Measurements from ENCODE around the gene AP1S1. TPM values are rescaled to one million over a fixed set of nuclear protein-coding genes. Genes with fewer than 3 reads are reported as not detected.

Gene AP1S1
- total RNA-seq, 1 experiment from 2014 or later = 227 TPM

DNA sequence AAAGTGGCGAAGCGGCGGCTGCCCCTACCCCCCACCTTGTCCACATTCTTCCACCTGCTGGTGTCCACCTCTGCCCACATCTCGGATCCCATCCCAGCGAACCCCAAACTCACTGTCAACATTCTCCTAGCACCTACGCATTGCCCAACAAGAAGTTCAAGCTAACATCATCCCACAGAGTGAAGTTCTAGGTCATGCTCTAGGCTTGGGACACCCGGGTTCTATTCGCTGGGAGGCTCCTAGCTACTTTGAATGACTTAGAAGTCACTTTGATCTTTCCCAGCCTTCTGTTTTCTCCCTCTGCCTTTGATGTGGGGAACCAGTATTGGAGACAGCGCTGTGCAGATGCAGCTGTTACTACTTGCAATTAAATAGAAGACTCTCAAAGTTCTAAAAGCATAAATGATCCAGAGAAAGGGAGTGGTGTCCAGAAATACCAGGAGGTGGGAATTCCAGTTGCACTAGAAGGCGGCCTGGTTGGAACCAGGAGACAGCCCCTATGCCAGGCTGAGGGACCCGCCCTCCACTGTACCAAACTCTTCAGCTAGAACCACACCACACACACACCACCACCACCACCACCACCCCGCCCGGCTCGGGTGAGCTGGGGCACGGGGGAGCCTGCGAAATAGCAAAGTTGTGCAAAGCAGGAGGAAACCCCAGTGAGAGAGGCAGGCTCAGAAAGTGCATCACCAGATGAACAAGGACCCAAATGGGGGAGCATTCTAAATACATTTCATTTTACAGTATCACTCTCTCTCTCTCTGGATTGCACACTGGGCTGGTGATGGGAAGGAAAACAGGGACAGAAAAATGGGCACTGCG, 16.6 kb downstream of the AP1S1 start:
- peaks cover 62% of the 10 kb centered on the region for H3K27me3 ChIP-seq (ENCODE audit: insufficient read depth, low read depth)

DNA sequence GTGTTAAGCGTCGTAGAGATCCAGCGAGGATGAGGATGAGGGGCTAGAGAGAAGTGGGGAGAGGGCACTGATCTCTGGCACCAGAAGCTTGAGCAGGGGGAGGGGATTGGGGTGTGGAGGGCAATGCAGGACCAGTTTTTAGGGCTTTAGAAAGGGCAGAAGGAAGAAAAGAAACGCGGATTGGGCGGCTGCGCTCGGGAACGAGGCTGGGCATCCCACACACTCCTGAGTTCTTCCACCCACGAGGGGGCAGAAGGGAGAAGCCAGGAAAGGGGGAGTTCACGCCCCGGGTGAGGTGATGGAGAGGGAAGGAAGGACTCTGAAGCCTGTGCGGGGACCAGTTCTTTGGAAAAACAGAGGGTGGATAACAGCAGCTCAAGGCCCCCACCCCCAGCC, 17.2 kb downstream of the AP1S1 start:
- ChIA-PET POLR2A (ENCODE audit: unreplicated experiment) (interaction anchor here (0.6 kb wide), 1 partner anchor 14 kb away, joined by 8 read pairs; no protein-coding TSS in a partner anchor), CTCF (interaction anchor here (1.3 kb wide), 1 partner anchor 28 kb away, joined by 5 read pairs; no protein-coding TSS in a partner anchor)
- no peaks in the 10 kb centered on the region for H3K79me2 ChIP-seq (ENCODE audit: low read depth)
- peaks cover 15% of the 10 kb centered on the region; the same call in 1 of the 2 replicates for H3F3A ChIP-seq (ENCODE audit: insufficient read depth, low read depth)
- intact Hi-C loops (cut with micrococcal nuclease; ENCODE audit: unreplicated experiment) = no loop called here
- H3K4me2 ChIP-seq = no peak overlapping the region
- no peaks in the 10 kb centered on the region for H3K9me3 ChIP-seq (ENCODE audit: insufficient read depth, low read depth)
- no peak overlapping the region for H3K27ac ChIP-seq
- no peak overlapping the region for H3K4me3 ChIP-seq
- TF ChIP-seq, protein P1, sequence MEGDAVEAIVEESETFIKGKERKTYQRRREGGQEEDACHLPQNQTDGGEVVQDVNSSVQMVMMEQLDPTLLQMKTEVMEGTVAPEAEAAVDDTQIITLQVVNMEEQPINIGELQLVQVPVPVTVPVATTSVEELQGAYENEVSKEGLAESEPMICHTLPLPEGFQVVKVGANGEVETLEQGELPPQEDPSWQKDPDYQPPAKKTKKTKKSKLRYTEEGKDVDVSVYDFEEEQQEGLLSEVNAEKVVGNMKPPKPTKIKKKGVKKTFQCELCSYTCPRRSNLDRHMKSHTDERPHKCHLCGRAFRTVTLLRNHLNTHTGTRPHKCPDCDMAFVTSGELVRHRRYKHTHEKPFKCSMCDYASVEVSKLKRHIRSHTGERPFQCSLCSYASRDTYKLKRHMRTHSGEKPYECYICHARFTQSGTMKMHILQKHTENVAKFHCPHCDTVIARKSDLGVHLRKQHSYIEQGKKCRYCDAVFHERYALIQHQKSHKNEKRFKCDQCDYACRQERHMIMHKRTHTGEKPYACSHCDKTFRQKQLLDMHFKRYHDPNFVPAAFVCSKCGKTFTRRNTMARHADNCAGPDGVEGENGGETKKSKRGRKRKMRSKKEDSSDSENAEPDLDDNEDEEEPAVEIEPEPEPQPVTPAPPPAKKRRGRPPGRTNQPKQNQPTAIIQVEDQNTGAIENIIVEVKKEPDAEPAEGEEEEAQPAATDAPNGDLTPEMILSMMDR (conservative IDR thresholded peaks at IDR 0.05) = no peak
- TF ChIP-seq EZH2 (IDR thresholded peaks at IDR 0.05; ENCODE audit: low read depth) = no peak
- H3K9me2 ChIP-seq (ENCODE audit: insufficient read depth) = no peaks in the 10 kb centered on the region
- H4K20me1 ChIP-seq (ENCODE audit: insufficient read depth) = no peaks in the 10 kb centered on the region
- BruUV-seq (replicated peaks) = no TSS peak
- no peaks in the 10 kb centered on the region for H3K36me3 ChIP-seq (ENCODE audit: low read depth)
- H3K27me3 ChIP-seq (ENCODE audit: insufficient read depth, low read depth) = peaks cover 68% of the 10 kb centered on the region
- no peak overlapping the region for H2AFZ ChIP-seq
- no peak for DNase-seq
- H3K4me1 ChIP-seq (replicated peaks; ENCODE audit: insufficient read depth) = peaks cover 24% of the 10 kb centered on the region

More for the DNA sequence above, 16.6 kb downstream of the AP1S1 start:
- H4K20me1 ChIP-seq (ENCODE audit: insufficient read depth) = no peaks in the 10 kb centered on the region
- no peak overlapping the region for H3K4me3 ChIP-seq
- no peaks in the 10 kb centered on the region for H3K79me2 ChIP-seq (ENCODE audit: low read depth)
- H3F3A ChIP-seq (ENCODE audit: insufficient read depth, low read depth) = peaks cover 15% of the 10 kb centered on the region; the same call in 1 of the 2 replicates
- no peaks in the 10 kb centered on the region for H3K9me2 ChIP-seq (ENCODE audit: insufficient read depth)
- no peak overlapping the region for H3K27ac ChIP-seq
- BruUV-seq (replicated peaks) = no TSS peak
- ChIA-PET POLR2A (ENCODE audit: unreplicated experiment) (no interaction called here), CTCF (interaction anchor here (1.3 kb wide), 1 partner anchor 27 kb away, joined by 5 read pairs; no protein-coding TSS in a partner anchor)
- no peaks in the 10 kb centered on the region for H3K9me3 ChIP-seq (ENCODE audit: insufficient read depth, low read depth)
- DNase-seq = no peak
- H3K4me1 ChIP-seq (replicated peaks; ENCODE audit: insufficient read depth) = peaks cover 26% of the 10 kb centered on the region
- no peak overlapping the region for H2AFZ ChIP-seq
- intact Hi-C loops (cut with micrococcal nuclease; ENCODE audit: unreplicated experiment) = no loop called here
- no peak overlapping the region for H3K4me2 ChIP-seq
- no peaks in the 10 kb centered on the region for H3K36me3 ChIP-seq (ENCODE audit: low read depth)
- TF ChIP-seq, protein P1 (conservative IDR thresholded peaks at IDR 0.05) = no peak
- TF ChIP-seq EZH2 (IDR thresholded peaks at IDR 0.05; ENCODE audit: low read depth) = no peak

DNA sequence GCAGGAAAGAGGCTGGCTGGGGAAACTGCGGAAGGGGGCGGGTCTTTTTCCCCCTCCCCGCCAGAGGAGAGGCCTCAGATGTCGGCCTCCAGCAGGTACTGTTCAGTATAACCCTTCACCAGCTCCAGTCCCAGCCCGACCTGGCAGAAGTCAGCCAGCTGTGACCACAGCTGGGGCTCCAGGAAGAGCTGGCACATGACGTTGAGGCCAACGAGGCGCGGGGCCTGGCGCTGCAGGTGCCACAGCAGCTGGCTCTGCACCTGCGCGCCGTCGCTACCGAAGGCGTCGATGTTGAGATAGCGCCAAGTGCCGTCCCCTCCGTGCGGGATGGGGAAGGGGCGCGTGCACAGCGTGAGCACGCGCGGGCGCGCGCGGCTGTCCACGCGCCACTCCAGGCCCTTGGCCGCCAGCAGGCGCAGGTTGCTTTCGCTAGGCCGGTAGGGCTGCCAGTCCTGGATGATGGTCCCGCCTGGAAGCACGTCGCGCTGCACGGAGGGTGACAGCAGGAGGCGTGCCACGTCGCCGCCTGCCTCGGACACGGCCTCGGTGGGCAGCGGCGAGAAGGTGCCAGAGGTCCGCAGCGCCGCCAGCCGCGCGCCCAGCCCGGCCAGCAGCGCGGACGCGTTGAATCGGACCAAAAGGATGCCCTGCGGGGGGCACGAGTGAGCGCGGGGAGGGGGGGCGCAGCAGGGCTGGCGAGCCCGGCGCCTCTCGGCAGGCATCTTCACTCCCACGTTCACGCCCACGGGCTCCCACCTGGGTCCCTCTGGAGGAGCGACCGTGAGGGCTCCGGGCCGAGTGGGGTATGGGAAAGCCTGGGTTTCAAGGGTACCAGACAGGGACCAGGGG, 18.0 kb downstream of the AP1S1 start:
- H3K4me3 ChIP-seq = no peak overlapping the region; the same call in 1 of the 2 replicates
- CTCF ChIA-PET = interaction anchor here (0.5 to 0.6 kb wide), 2 partner anchors 73 to 103 kb away, joined by 3 to 5 read pairs; no protein-coding TSS in a partner anchor

More for the DNA sequence above, 18.0 kb downstream of the AP1S1 start:
- Histone ChIP-seq H4K20me1 (ENCODE audit: insufficient read depth) (no peaks in the 10 kb centered on the region), H3K36me3 (ENCODE audit: low read depth) (no peaks in the 10 kb centered on the region), H3K9me3 (ENCODE audit: insufficient read depth, low read depth) (no peaks in the 10 kb centered on the region), H3K4me1 (replicated peaks; ENCODE audit: insufficient read depth) (peaks cover 24% of the 10 kb centered on the region), H3K27ac (no peak overlapping the region), H3F3A (ENCODE audit: insufficient read depth, low read depth) (peaks cover 15% of the 10 kb centered on the region; the same call in 1 of the 2 replicates), H3K79me2 (ENCODE audit: low read depth) (no peaks in the 10 kb centered on the region), H2AFZ (no peak overlapping the region), H3K9me2 (ENCODE audit: insufficient read depth) (no peaks in the 10 kb centered on the region), H3K4me2 (no peak overlapping the region), H3K27me3 (ENCODE audit: insufficient read depth, low read depth) (peaks cover 71% of the 10 kb centered on the region)
- no TSS peak for BruUV-seq (replicated peaks)
- intact Hi-C loops (cut with micrococcal nuclease; ENCODE audit: unreplicated experiment) = no loop called here
- POLR2A ChIA-PET (ENCODE audit: unreplicated experiment) = interaction anchor here (0.6 kb wide), 1 partner anchor 15 kb away, joined by 8 read pairs; no protein-coding TSS in a partner anchor
- DNase-seq = no peak
- TF ChIP-seq, protein P1 (conservative IDR thresholded peaks at IDR 0.05) = no peak
- no peak for TF ChIP-seq EZH2 (IDR thresholded peaks at IDR 0.05; ENCODE audit: low read depth)
